GM19372 (cell line): Measurements from ENCODE around the gene TCHH.

Experiments
- ATAC-seq: cut with Tn5 transposase; IDR thresholded peaks from one replicate; pipeline ENCODE4 v1.9.1; 2021; ENCODE audit warnings: mild to moderate bottlenecking, low read depth, moderate library complexity; ENCODE audit not compliant: unreplicated experiment

The TCHH gene

GRCh38 chr1:152072311-152072710, 42.9 kb downstream of the TCHH start:
- ATAC-seq = no peak

GRCh38 chr1:152071123-152071522, 44.1 kb downstream of the TCHH start:
- ATAC-seq = no peak

GRCh38 chr1:152067929-152068328, 47.3 kb downstream of the TCHH start:
- no peak for ATAC-seq

- ATAC-seq = no peak
These were observed 48.1 kb downstream of the TCHH start for GRCh38 chr1:152067150-152067549.

GRCh38 chr1:152061952-152062351, 53.3 kb downstream of the TCHH start:
- no peak for ATAC-seq
